Posterior vena cava (tissue), 2 donors: ENCODE results near the gene CHAD. TPM values are rescaled to one million over a fixed set of nuclear protein-coding genes. Genes with fewer than 3 reads are reported as not detected.
A peak's percentile ranks its signal among the peaks of the same experiment; 100 is the strongest.
"Not testable (repeated sequence)": the region's sequence is repeated elsewhere in the genome, so short reads cannot be mapped to it uniquely, and the experiment has no call there.

Source experiments
- DNase-seq: peaks from one replicate; pipeline ENCODE4 v3.0.0-alpha.2; 2020; ENCODE audit warnings: low spot score
- intact Hi-C, 2 donors: fragments of 100-400 bp; cut with DNase I; formaldehyde crosslinking; loops; one replicate each; pipeline versions ENCODE4 v1.14.1 to v1.14.2; 2022 to 2023
- total RNA-seq, 2 donors: library from RNA; stranded (reverse); fragmentation: NEBNext Ultra II Directional; extraction: Animal tissue kit (Norgen Biotek cat#: 25700); gene quantifications; one replicate each; pipeline ENCODE4 v1.2.1, GENCODE V29; 2021
- donor health status: DM: yes; HTN: yes; CAD: no.
- donor health status: DM: yes; HTN: yes; CAD: no.

The CHAD gene
- total RNA-seq, 2 donors from 2014 or later = 0.46 TPM; not detected in 1

- peak; percentile 68 for DNase-seq
- intact Hi-C loops = no loop called here
These were observed 9.3 kb upstream of the CHAD start for GRCh38 chr17:50477976-50478375.

GRCh38 chr17:50476545-50477315, 8.1 kb upstream of the CHAD start:
- DNase-seq = peak; percentile 44
- intact Hi-C loops = no loop called here

GRCh38 chr17:50475775-50476544, 7.3 kb upstream of the CHAD start:
- peak; percentile 13 for DNase-seq

GRCh38 chr17:50475362-50475761, 6.7 kb upstream of the CHAD start:
- intact Hi-C loops = no loop called here
- DNase-seq = peak; percentile 43

More at GRCh38 chr17:50475775-50476544, 7.3 kb upstream of the CHAD start:
- intact Hi-C loops = not testable (repeated sequence)

- intact Hi-C loops = no loop called here
- DNase-seq = peak; percentile 51
These were observed 5.8 kb upstream of the CHAD start for GRCh38 chr17:50474523-50474922.

GRCh38 chr17:50473901-50474300, 5.2 kb upstream of the CHAD start:
- intact Hi-C loops = no loop called here
- DNase-seq = peak; percentile 54

GRCh38 chr17:50472761-50473161, 4.1 kb upstream of the CHAD start:
- intact Hi-C loops = not testable (repeated sequence)
- DNase-seq = peak; percentile 38

GRCh38 chr17:50472286-50472685, 3.6 kb upstream of the CHAD start:
- intact Hi-C loops = no loop called here
- peak; percentile 54 for DNase-seq

GRCh38 chr17:50471009-50471905, 2.6 kb upstream of the CHAD start:
- DNase-seq = peak; percentile 76
- intact Hi-C loops = no loop called here

GRCh38 chr17:50470426-50470825, 1.7 kb upstream of the CHAD start:
- intact Hi-C loops = no loop called here
- DNase-seq = peak; percentile 45

- intact Hi-C loops = no loop called here
- peak; percentile 78 for DNase-seq
These were observed 1.1 kb upstream of the CHAD start for GRCh38 chr17:50469671-50470305.

GRCh38 chr17:50469208-50469605, 527 bp upstream of the CHAD start:
- DNase-seq = peak; percentile 75
- intact Hi-C loops = no loop called here

GRCh38 chr17:50467855-50468303, 801 bp downstream of the CHAD start:
- intact Hi-C loops = no loop called here
- peak; percentile 79 for DNase-seq

- intact Hi-C loops = no loop called here
- DNase-seq = peak; percentile 31
These were observed 1.4 kb downstream of the CHAD start for GRCh38 chr17:50467114-50467854.

- peak; percentile 54 for DNase-seq
- intact Hi-C loops = no loop called here
These were observed 2.1 kb downstream of the CHAD start for GRCh38 chr17:50466371-50467113.

- intact Hi-C loops = no loop called here
- DNase-seq = peak; percentile 41
These were observed 3.0 kb downstream of the CHAD start for GRCh38 chr17:50465635-50466034.

GRCh38 chr17:50465171-50465570, 3.5 kb downstream of the CHAD start:
- DNase-seq = peak; percentile 58
- intact Hi-C loops = no loop called here

- intact Hi-C loops = no loop called here
- peak; percentile 64 for DNase-seq
These were observed 3.9 kb downstream of the CHAD start for GRCh38 chr17:50464736-50465135.
